ENCODE results near the gene SYTL1.
A peak's percentile ranks its signal among the peaks of the same experiment; 100 is the strongest.

SYTL1 gene

GRCh38 chr1:27306892-27307761 is 34.7 kb upstream of the SYTL1 start:
- no peaks in the 10 kb centered on the region for H3K9me3 Mint-ChIP-seq
- no peak for ATAC-seq (ENCODE audit: low read depth)
- H3K4me1 Mint-ChIP-seq: no peaks in the 10 kb centered on the region
- H3K27ac Mint-ChIP-seq: peak overlapping the region; percentile 65
- DNase-seq (ENCODE audit: low spot score in 2 of 2): no peak
- H3K4me3 Mint-ChIP-seq: no peak overlapping the region
- H3K36me3 Mint-ChIP-seq: peaks cover 4% of the 10 kb centered on the region
- H3K27me3 Mint-ChIP-seq: no peaks in the 10 kb centered on the region

- Mint-ChIP-seq H3K9me3 (no peaks in the 10 kb centered on the region), H3K4me3 (no peak overlapping the region), H3K27me3 (no peaks in the 10 kb centered on the region), H3K4me1 (no peaks in the 10 kb centered on the region), H3K36me3 (peaks cover 3% of the 10 kb centered on the region), H3K27ac (peak overlapping the region; percentile 65)
- no peak for ATAC-seq (ENCODE audit: low read depth)
- DNase-seq (ENCODE audit: low spot score in 2 of 2): no peak
Measured at GRCh38 chr1:27307874-27308598, 33.8 kb upstream of the SYTL1 start.

GRCh38 chr1:27314169-27314568 is 27.7 kb upstream of the SYTL1 start:
- peaks cover 3% of the 10 kb centered on the region for H3K27me3 Mint-ChIP-seq

GRCh38 chr1:27314737-27315136 is 27.1 kb upstream of the SYTL1 start:
- Mint-ChIP-seq H3K4me1 (no peaks in the 10 kb centered on the region), H3K36me3 (no peaks in the 10 kb centered on the region), H3K27ac (no peak overlapping the region), H3K9me3 (no peaks in the 10 kb centered on the region), H3K27me3 (peaks cover 7% of the 10 kb centered on the region), H3K4me3 (no peak overlapping the region)
- ATAC-seq (ENCODE audit: low read depth) (no peak), DNase-seq (ENCODE audit: low spot score in 2 of 2) (no peak)

More at GRCh38 chr1:27314169-27314568, 27.7 kb upstream of the SYTL1 start:
- no peaks in the 10 kb centered on the region for H3K4me1 Mint-ChIP-seq
- DNase-seq (ENCODE audit: low spot score in 2 of 2): no peak
- no peak for ATAC-seq (ENCODE audit: low read depth)
- H3K4me3 Mint-ChIP-seq: no peak overlapping the region
- no peaks in the 10 kb centered on the region for H3K36me3 Mint-ChIP-seq
- no peaks in the 10 kb centered on the region for H3K9me3 Mint-ChIP-seq
- peak overlapping the region; percentile 19 for H3K27ac Mint-ChIP-seq

- H3K9me3 Mint-ChIP-seq: no peaks in the 10 kb centered on the region
- no peak for ATAC-seq (ENCODE audit: low read depth)
- peaks cover 3% of the 10 kb centered on the region for H3K4me1 Mint-ChIP-seq
- H3K27ac Mint-ChIP-seq: no peak overlapping the region
- H3K36me3 Mint-ChIP-seq: no peaks in the 10 kb centered on the region
- no peak overlapping the region for H3K4me3 Mint-ChIP-seq
- no peak for DNase-seq (ENCODE audit: low spot score in 2 of 2)
- peaks cover 10% of the 10 kb centered on the region for H3K27me3 Mint-ChIP-seq
Measured at GRCh38 chr1:27316860-27317259, 25.0 kb upstream of the SYTL1 start.

- H3K9me3 Mint-ChIP-seq: no peaks in the 10 kb centered on the region
- peaks cover 6% of the 10 kb centered on the region for H3K4me1 Mint-ChIP-seq
- ATAC-seq (ENCODE audit: low read depth) (no peak), DNase-seq (ENCODE audit: low spot score in 2 of 2) (no peak)
- no peak overlapping the region for H3K27ac Mint-ChIP-seq
- H3K27me3 Mint-ChIP-seq: peaks cover 10% of the 10 kb centered on the region
- H3K4me3 Mint-ChIP-seq: no peak overlapping the region
- H3K36me3 Mint-ChIP-seq: no peaks in the 10 kb centered on the region
Measured at GRCh38 chr1:27318136-27318535, 23.7 kb upstream of the SYTL1 start.

GRCh38 chr1:27318596-27318995 is 23.2 kb upstream of the SYTL1 start:
- ATAC-seq (ENCODE audit: low read depth) (no peak), DNase-seq (ENCODE audit: low spot score in 2 of 2) (no peak)
- H3K4me1 Mint-ChIP-seq: peaks cover 6% of the 10 kb centered on the region
- no peak overlapping the region for H3K4me3 Mint-ChIP-seq
- peaks cover 10% of the 10 kb centered on the region for H3K27me3 Mint-ChIP-seq
- H3K9me3 Mint-ChIP-seq: no peaks in the 10 kb centered on the region
- H3K27ac Mint-ChIP-seq: no peak overlapping the region
- H3K36me3 Mint-ChIP-seq: no peaks in the 10 kb centered on the region

- ATAC-seq (ENCODE audit: low read depth) (peak; percentile 96), DNase-seq (ENCODE audit: low spot score in 2 of 2) (peak; percentile 95 to 98)
- Mint-ChIP-seq H3K9me3 (no peaks in the 10 kb centered on the region), H3K27me3 (peaks cover 10% of the 10 kb centered on the region), H3K36me3 (peaks cover 12% of the 10 kb centered on the region), H3K4me3 (peak within 1 kb of the TSS; percentile 99), H3K27ac (peak within 1 kb of the TSS; percentile 96), H3K4me1 (peaks cover 25% of the 10 kb centered on the region)
Measured at GRCh38 chr1:27321813-27322568, 19.8 kb upstream of the SYTL1 start, which contains the start of gene TMEM222. Gene TMEM222 (plus strand): TSS chr1:27322163. CDS start chr1:27322198, 35 bp downstream.

- Mint-ChIP-seq H3K36me3 (peaks cover 12% of the 10 kb centered on the region), H3K27ac (peak overlapping the region; percentile 96), H3K9me3 (no peaks in the 10 kb centered on the region), H3K4me1 (peaks cover 26% of the 10 kb centered on the region), H3K27me3 (peaks cover 10% of the 10 kb centered on the region), H3K4me3 (peak overlapping the region; percentile 99)
- no peak for ATAC-seq (ENCODE audit: low read depth)
- no peak for DNase-seq (ENCODE audit: low spot score in 2 of 2)
Measured at GRCh38 chr1:27322569-27323240, 19.1 kb upstream of the SYTL1 start.

- no peak for DNase-seq (ENCODE audit: low spot score in 2 of 2)
- Mint-ChIP-seq H3K36me3 (peaks cover 18% of the 10 kb centered on the region), H3K9me3 (no peaks in the 10 kb centered on the region), H3K27ac (no peak overlapping the region), H3K27me3 (peaks cover 2% of the 10 kb centered on the region), H3K4me1 (peaks cover 36% of the 10 kb centered on the region), H3K4me3 (no peak overlapping the region)
- no peak for ATAC-seq (ENCODE audit: low read depth)
Measured at GRCh38 chr1:27325286-27325685, 16.5 kb upstream of the SYTL1 start.

- Mint-ChIP-seq H3K9me3 (no peaks in the 10 kb centered on the region), H3K4me1 (peaks cover 44% of the 10 kb centered on the region), H3K27ac (peak overlapping the region; percentile 4), H3K4me3 (no peak overlapping the region), H3K36me3 (peaks cover 20% of the 10 kb centered on the region), H3K27me3 (no peaks in the 10 kb centered on the region)
- DNase-seq (ENCODE audit: low spot score in 2 of 2) (no peak), ATAC-seq (ENCODE audit: low read depth) (no peak)
Measured at GRCh38 chr1:27327964-27328363, 13.9 kb upstream of the SYTL1 start.

- Mint-ChIP-seq H3K27ac (no peak overlapping the region), H3K4me1 (peaks cover 32% of the 10 kb centered on the region), H3K9me3 (no peaks in the 10 kb centered on the region), H3K27me3 (no peaks in the 10 kb centered on the region), H3K4me3 (no peak overlapping the region), H3K36me3 (peaks cover 9% of the 10 kb centered on the region)
- ATAC-seq (ENCODE audit: low read depth) (no peak), DNase-seq (ENCODE audit: low spot score in 2 of 2) (no peak)
Measured at GRCh38 chr1:27330786-27331185, 11.0 kb upstream of the SYTL1 start.

- no peaks in the 10 kb centered on the region for H3K27me3 Mint-ChIP-seq
- H3K4me3 Mint-ChIP-seq: no peak overlapping the region
- H3K4me1 Mint-ChIP-seq: peaks cover 29% of the 10 kb centered on the region
- H3K9me3 Mint-ChIP-seq: no peaks in the 10 kb centered on the region
- H3K27ac Mint-ChIP-seq: no peak overlapping the region
- no peak for ATAC-seq (ENCODE audit: low read depth)
- H3K36me3 Mint-ChIP-seq: peaks cover 11% of the 10 kb centered on the region
- no peak for DNase-seq (ENCODE audit: low spot score in 2 of 2)
Measured at GRCh38 chr1:27331426-27331825, 10.4 kb upstream of the SYTL1 start.
